ENCODE data around the gene CCDC92B.

DNA sequence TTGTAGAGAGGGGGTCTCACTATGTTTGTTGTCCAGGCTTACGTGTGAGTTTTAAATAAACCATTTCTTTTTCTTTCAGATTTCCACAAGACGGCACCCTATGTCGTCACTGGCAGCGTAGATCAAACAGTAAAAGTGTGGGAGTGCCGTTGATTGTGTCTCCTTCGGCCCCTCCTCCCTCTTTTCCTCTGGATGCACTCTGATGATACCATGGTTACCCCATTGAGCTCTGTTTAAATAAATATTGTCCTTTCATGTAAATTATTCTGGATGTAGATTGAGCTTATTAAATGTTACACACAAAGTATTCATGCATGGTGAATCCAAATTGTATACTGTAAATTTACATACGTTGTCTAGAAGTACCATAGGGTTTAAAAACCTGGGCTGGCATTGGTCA, 67.8 kb downstream of the CCDC92B start:
- TF ChIP-seq, protein P1, sequence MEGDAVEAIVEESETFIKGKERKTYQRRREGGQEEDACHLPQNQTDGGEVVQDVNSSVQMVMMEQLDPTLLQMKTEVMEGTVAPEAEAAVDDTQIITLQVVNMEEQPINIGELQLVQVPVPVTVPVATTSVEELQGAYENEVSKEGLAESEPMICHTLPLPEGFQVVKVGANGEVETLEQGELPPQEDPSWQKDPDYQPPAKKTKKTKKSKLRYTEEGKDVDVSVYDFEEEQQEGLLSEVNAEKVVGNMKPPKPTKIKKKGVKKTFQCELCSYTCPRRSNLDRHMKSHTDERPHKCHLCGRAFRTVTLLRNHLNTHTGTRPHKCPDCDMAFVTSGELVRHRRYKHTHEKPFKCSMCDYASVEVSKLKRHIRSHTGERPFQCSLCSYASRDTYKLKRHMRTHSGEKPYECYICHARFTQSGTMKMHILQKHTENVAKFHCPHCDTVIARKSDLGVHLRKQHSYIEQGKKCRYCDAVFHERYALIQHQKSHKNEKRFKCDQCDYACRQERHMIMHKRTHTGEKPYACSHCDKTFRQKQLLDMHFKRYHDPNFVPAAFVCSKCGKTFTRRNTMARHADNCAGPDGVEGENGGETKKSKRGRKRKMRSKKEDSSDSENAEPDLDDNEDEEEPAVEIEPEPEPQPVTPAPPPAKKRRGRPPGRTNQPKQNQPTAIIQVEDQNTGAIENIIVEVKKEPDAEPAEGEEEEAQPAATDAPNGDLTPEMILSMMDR (conservative IDR thresholded peaks at IDR 0.05) = no peak
- no peak for TF ChIP-seq EZH2 (IDR thresholded peaks at IDR 0.05; ENCODE audit: low read depth)
